ENCODE data around the gene SLC2A3.
"Not testable (repeated sequence)": the region's sequence is repeated elsewhere in the genome, so short reads cannot be mapped to it uniquely, and the experiment has no call there.

SLC2A3 gene

DNA sequence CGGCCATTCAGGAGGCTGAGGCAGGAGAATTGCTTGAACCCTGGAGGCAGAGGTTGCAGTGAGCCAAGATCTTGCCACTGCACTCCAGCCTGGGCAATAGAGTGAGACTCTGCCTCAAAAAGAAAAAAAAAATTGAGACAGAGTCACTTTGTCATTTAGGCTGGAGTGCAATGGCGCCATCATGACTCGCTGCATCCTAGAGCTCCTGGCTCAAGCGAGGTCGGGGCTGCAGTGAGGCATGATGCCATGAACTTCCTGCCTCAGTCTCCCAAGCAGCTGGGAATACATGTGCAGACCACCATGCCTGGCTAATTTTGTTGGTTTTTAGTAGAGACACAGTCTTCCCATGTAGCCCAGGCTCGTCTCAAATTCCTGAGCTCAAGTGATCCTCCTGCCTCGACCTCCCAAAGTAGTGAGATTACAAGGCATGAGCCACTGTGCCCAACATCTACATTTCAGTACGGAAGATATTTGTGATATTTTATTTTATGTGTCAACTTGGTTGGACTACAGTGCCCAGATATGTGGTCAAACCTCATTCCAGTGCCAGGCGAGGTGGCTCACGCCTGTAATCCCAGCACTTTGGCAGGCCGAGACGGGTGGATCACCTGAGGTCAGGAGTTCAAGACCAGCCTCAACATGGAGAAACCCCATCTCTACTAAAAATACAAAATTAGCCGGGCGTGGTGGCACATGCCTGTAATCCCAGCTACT, 14.4 kb upstream of the SLC2A3 start:
- not testable (repeated sequence) for DNase-seq

DNA sequence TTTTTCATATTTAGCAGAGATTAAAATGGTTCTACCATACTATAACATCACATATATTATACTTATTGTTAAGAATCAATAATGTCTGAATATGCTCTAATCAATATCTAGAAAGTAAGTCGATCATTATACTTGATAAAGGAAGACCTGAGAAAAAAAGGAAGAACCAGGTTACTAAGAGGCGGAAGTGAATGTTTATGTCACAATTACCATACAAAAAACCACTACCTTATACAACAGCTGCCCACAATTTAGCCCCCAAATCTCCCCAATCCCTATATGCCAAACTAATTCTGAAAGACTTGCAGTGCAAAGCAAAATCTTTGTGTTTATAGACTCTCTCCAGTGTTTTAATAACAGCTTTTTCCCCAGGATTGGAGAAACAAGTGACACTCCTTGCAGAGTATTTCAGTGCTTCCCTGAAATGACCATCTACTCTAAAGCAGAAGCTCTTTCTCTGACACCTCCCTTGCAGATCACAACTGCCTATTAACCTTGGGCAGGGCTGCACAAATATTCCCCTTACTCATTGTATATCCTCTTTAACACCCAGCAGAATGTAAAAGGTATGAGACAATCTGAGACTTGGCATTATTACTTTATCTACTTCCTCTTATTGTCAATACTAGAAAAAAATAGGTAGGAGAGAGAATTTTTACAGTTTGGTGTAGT, 12.7 kb upstream of the SLC2A3 start:
- no peak for DNase-seq

DNA sequence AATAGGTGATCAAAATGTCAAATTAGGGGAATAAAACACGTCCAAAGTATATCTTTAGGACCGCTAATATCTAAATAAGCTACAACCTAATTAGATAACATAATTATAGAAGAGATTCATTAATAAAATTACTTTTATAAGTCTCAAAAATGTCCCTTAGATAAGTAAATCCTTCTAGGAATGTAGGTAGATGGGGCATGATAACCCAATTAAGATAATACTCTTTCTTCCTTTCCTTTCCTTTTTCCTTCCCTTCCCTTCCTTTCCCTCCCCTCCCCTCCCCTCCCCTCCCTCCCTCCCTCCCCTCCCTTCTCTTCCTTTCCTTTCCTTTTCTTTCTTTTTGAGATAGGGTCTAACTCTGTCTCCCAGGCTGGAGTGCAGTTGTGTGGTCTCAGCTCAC, 11.0 kb upstream of the SLC2A3 start:
- DNase-seq = no peak

DNA sequence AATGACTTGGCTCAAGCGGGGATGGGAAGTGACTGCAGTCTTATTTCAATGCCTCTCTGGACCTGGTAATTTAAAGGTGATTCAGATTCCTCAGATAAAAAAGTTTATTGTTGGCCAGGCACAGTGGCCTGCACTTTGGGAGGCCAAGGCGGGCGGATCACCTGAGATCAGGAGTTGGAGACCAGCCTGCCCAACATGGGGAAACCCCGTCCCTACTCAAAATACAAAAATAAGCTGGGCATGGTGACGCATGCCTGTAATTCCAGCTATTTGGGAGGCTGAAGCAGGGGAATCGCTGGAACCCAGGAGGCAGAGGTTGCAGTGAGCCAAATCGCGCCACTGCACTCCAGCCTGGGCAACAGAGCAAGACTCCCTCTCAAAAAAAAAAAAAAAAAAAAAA, 8.8 kb upstream of the SLC2A3 start:
- not testable (repeated sequence) for DNase-seq

DNA sequence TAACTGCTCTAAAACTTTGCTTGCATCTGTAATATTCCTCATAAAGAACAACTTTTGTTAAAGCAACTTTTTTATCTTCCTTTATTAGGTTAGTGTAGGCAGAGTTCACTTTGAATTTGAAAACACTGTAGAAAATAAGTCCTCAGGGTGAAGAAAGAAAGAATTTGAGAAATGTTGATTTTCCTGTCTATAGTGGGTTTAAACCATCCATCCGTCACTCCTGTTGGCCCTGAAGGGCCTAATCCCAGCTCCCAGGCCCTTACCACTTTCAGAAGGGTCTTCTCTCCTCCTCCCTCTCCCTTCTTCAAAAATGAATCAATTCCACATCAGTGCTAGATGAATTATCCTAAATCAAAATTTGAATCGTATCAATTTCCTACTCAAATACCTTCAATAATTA, 4.9 kb upstream of the SLC2A3 start:
- DNase-seq = no peak

DNA sequence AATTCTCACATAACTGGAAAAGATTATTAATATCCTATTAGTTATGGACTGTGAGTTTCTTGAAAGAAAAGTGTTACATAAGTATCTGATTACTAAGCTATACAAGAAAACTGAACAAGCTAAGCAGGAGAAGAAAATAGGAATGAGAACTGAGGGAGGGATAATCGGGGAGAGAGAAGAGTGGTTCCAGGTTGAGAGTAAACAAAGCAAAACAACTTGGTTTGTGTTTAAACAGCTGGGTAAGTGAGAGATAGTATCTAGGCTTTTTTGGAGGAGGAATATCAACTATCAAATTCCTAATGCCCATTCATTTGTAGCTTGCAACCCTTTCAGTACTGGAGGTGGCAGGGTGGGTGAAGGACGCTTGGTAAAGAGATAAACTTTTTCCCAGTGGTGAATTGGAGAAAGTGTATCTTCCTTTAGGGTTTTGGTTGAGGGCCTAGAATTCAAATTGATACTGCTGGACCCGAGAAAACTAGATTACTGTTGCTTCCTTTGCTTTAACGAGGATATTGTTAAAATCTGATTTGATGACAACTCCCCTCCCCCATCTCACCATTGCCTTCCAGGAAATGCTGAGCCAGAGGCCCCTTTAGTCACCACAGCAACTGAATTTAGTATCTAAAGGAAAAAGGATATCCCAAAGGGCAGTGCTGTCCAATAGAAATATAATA, 2.0 kb upstream of the SLC2A3 start:
- DNase-seq = no peak

DNA sequence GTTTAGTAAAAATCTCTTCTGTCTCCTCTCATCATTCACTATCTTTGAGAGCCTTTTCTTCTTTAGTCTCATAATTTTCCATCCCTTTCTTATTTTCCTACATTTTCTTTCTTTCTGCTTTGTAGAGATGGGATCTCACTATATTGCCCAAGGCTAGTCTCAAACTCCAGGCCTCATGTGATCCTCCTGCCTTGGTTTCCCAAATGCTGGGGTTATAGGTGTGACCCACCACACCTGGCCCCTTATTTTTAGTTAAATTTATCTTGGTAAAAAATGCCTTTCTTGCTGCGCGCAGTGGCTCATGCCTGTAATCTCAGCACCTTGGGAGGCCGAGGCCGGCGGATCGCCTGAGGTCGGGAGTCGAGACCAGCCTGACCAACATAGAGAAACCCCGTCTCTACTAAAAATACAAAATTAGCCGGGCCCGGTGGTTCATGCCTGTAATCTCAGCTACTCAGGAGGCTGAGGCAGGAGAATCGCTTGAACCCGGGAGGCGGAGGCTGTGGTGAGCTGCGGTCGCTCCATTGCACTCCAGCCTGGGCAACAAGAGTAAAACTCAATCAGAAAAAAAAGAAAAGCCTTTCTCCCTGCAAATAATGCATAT, 996 bp downstream of the SLC2A3 start:
- DNase-seq = no peak

DNA sequence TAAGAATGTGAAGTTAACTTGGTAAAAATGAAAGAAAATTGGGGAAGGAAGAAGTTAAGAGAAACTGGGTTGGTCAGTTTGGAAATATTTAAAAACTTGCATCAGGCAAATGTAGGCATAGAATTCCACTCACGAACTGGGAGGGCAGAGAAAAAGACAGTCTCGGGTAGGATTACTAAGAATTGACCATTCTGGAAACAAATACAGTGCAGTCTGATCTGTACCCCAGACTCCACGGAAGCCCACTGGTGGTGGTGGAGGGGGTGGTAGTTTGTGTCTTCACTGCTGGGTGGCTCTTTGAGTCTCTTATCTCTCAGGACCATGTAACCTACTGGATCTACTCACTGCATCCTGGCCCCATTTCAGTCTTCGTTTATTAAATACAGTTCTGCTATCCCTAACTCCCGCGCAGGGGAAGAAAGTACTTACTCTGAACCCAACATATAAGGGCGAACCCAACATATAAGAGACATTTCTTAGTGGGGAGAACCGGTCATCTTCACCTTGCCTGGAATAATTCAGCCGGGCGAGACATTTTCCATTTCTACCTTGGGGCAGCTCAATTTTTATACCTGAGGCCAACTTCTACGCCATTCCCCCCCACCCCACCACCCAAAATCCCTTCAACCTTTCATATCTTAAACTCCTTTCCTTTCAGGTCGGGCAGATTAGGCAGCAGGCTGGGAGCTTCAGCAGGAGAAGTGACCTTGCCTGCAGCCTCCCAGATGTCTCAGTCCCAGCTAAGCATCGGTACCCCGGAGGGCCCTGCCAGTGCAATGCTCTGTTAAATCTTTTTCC, 1.7 kb downstream of the SLC2A3 start:
- no peak for DNase-seq

DNA sequence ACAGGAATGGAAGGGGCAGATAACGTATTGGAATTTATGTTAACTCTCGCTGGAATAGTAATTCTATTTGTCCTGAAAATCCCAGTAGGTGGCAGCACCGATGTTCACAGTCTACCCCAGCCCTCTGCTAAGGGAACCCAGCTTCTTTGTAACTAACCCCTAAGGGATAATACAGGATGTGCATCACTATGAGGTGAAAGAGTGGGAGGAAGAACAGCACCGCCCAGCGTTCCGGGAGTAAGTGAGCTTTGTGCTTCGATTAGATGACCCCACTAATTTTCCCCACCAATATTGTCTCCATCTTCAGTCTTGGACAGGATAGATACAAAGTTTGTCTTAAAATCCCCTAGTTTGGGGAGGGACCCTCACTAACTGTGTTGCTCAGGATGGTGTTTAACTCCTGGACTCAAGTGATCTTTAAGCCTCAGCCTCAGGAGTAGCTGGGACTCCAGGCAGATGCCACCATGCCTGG, 2.7 kb downstream of the SLC2A3 start:
- DNase-seq = peak; percentile 86

DNA sequence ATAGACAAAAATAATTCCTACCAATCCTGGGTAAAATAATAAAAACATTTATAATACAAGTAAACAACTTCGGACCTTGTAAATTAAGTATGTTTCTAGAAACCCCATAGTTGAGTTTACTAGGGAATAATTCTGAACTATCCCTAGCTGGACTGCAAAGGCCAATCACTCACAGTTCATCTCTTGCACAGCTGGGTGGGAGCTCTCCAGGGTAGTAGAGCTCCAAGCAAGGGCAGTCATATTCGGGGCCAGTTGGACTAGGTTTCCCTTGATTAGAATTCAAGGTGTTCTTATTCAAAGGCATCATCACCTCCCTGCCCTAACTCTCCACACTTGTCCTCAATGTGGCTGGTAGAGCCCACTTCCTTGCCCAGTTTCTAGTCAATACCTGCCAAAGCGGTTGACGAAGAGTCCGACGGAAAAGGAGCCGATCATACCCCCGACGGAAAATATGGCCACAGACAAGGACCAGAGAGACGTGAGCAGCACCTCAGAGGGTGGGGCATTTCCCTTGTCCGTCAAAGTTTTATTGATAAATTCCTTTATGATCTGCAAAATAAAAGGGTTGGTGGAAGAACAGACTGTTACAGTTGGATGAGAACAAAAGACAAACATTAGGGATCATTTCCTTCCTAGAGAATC, 3.3 kb downstream of the SLC2A3 start:
- not testable (repeated sequence) for DNase-seq

DNA sequence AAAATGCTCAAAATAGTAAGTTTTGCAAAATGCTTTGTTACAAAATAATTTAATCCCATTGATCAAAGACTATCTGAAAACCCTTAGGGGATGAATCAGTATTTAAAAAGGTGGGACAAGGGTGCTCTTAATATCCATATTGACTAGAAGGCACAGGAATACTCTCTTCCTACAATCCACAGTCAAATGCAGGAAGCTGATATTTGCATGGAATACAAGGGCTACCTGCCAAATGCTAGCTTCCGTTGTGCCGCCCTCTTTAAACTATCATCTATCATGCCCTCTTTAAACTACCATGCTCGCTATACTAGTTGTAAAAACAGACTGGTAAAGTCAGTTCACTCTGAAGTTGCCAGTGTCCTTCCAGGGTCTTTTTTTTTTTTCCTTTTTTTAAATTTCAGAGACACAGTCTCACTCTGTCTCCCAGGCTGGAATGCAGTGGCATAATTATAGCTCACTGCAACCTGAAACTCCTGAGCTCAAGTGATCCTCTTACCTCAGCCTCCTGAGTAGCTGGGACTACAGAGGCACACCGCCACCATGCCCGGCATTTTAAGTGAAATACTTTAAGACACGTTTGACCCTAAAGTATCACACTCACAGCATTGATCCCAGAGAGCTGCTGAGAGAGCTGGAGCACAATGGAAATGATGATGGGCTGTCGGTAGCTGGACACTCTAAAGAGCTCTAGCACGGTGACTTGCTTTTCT, 6.7 kb downstream of the SLC2A3 start:
- DNase-seq = no peak

DNA sequence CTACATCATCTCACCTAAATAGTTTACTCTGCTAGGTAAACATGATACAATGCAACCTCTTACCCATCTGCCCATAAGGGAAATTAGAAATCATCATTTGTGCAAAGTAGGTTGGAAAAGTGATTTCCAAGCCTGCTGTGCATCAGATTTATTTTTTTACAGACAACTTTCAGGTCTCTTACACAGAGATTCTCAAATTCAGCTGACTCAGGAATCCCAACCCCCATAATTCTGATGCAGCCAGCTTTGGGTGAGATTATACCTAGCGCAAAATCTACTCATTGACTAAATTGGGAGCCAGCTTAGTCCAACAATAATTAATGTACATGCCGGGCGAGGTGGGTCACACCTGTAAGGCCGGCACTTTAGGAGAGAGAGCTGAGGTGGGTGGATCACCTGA, 8.5 kb downstream of the SLC2A3 start:
- DNase-seq = no peak

DNA sequence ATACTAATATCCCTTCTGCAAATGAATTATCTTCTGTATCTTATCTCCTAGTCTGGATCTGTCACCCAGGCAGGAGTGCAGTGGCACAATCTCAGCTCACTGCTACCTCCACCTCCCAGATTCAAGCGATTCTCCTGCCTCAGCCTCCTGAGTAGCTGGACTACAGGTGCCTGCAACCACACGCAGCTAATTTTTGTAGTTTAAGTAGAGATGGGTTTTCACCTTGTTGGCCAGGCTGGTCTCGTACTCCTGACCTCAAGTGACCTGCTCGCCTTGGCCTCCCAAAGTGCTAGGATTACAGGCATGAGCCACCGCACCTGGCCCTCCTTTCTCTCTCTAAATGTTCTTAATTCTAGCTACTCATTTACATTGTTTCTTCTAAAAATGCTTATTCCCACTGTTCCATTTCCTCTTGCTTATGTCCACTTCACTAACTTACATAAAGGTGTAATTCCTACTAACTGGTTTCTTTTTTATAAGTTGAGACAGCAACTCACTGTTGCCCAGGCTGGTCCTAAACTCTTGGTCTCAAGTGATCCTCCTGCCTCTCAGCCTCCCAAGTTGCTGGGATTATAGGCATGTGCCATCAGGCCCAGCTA, 9.8 kb downstream of the SLC2A3 start:
- DNase-seq = not testable (repeated sequence)

DNA sequence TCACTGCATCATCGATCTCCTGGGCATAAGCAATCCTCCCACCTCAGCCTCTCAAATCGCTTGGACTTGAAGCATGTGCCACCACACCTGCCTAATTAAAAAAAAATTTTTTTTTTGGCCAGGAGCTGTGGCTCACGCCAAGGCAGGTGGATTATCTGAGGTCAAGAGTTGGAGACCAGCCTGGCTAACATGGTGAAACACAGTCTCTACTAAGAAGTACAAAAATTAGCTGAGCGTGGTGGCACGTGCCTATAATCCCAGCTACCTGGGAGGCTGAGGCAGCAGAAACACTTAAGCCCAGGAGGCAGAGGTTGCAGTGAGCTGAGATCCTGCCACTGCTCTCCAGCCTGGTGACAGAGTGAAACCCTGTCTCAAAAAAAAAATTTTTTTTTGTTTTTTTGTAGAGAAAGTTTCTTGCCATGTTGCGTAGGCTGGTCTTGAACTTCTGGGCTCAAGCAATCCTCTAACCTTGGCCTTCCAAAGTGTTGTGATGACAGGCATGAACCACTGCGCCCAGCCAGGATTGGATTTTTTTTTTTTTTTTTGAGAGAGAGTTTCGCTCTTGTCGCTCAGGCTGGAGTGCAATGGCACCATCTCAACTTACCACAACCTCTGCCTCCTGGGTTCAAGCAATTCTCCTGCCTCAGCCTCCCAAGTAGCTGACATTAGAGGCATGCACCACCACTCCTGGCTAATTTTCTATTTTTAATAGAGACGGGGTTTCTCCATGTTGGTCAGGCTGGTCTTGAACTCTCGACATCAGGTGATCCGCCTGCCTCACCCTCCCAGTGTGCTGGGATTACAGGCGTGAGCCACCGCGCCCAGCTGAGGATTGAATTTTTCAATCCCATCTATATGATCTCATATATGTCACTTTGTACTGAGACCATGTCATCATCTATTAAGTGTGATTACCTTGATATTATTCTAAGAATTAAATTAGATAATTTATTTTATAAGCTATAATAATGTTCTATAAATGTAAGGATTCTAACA, 12.4 kb downstream of the SLC2A3 start:
- no peak for DNase-seq

DNA sequence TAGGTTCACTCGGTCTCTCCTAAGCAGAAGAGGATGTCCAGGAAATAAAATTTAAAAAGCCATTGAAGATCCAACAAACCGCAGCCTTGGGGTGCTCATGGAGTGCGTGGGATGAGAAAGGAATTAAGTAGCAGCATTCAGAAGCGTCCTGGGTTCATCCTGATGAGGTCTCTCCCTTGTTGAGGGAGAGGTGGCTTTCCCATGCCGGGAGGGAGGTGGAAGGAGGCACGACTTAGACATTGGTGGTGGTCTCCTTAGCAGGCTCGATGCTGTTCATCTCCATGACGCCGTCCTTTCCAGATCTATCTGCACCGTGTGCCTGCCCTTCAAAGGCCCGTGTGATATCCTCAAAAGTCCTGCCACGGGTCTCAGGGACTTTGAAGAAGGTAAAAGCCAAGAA, 14.8 kb downstream of the SLC2A3 start:
- DNase-seq = not testable (repeated sequence)

DNA sequence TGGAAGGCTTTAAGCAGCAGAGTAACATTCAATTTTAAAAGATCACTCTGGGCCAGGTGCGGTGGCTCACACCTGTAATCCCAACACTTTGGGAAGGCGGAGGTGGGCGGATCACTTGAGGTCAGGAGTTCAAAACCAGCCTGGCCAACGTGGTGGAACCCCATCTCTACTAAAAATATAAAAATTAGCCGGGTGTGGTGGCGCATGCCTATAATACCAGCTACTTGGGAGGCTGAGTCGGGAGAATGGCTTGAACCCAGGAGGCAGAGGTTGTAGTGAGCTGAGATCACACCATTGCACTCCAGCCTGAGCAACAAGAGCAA, 17.8 kb downstream of the SLC2A3 start:
- not testable (repeated sequence) for DNase-seq

DNA sequence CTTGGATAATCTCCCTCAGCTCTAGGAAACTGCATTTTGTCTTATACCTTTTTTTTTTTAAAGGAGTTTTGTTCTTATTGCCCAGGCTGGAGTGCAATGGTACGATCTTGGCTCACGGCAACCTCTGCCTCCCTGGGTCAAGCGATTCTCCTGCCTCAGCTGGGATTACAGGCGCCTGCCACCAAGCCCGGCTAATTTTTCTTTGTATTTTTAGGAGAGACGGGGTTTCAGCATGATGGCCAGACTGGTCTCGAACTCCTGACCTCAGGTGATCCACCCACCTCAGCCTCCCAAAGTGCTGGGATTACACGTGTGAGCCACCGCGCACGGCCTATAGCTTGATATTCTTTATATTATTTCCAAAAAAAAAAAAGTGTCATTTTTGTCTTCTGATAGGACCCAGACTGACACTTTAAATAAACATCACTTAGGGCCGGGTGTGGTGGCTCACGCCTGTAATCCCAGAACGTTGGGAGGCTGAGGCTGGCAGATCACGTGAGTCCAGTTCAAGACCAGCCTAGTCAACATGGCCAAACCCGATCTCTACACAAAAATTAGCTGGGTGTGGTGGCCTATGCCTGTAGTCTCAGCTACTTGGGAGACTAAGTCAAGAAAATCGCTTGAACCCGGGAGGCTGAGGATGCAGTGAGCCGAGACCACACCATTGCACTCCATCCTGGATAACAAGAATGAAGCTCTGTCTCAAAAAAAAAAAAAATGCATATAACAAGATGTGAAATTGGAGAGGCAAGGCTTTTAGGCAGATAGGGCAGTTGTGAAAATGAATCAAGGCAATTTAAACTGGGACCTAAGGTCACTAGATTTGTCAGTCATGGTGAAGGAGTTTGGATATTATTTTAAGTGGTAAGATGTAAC, 18.4 kb downstream of the SLC2A3 start:
- no peak for DNase-seq

DNA sequence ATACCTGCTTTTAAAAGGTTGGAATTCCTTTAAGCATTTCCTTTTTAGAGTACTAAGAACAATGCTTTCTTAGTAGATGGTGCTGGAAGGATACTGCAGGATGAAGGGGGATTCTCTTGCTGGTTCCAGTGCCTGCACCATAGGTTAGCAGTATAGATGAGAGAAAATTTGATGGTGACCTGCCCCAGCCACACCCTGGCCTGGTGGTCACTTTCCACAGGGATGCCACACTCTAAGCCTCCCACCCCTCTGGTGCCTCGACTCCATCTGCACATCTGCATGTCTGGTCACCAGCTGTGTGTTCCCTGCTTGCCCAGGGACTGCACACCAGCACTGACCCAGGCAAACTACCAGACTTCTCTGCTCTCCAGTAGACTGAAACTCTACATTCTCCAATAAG, 19.1 kb downstream of the SLC2A3 start:
- DNase-seq = no peak
